Naive B cell (primary cell): ENCODE results near the gene FAF1. TPM values are rescaled to one million over a fixed set of nuclear protein-coding genes. Genes with fewer than 3 reads are reported as not detected.

Experiments used
- ATAC-seq, 2 donors: fragments of 150-1000 bp; cut with Tn5 transposase; 2 replicates each; pipeline ENCODE4 v1.10.0; 2021; ENCODE audit warnings: low read depth in 2 of 2, mild to moderate bottlenecking in 2 of 2, moderate library complexity in 2 of 2
- DNase-seq: peaks from one replicate; pipeline ENCODE4 v3.0.0; 2022
- H3K27ac Mint-ChIP-seq, 6 donors: one replicate each; pipeline ENCODE4 v1.8.0; 2020 to 2022; ENCODE audit warnings: mild to moderate bottlenecking in 6 of 6, mixed read lengths in 6 of 6, moderate library complexity in 5 of 6, inconsistent platforms in 2 of 6
- H3K27me3 Mint-ChIP-seq, 3 donors: one replicate each; pipeline ENCODE4 v1.8.0; 2021 to 2022; ENCODE audit warnings: mixed read lengths in 3 of 3, mild to moderate bottlenecking in 1 of 3
- H3K36me3 Mint-ChIP-seq, 2 donors: one replicate each; pipeline ENCODE4 v1.8.0; 2020 to 2022; ENCODE audit warnings: mixed read lengths in 2 of 2, inconsistent platforms in 1 of 2, mild to moderate bottlenecking in 1 of 2
- H3K4me1 Mint-ChIP-seq, 3 donors: one replicate each; pipeline ENCODE4 v1.8.0; 2020 to 2022; ENCODE audit warnings: mixed read lengths in 3 of 3, inconsistent platforms in 1 of 3, mild to moderate bottlenecking in 1 of 3, moderate library complexity in 1 of 3
- H3K4me3 Mint-ChIP-seq, 8 donors: one replicate each; pipeline ENCODE4 v1.8.0; 2020 to 2022; ENCODE audit warnings: mild to moderate bottlenecking in 8 of 8, mixed read lengths in 8 of 8, moderate library complexity in 8 of 8, inconsistent platforms in 2 of 8
- H3K9me3 Mint-ChIP-seq, 7 donors: one replicate each; pipeline ENCODE4 v1.8.0; 2020 to 2022; ENCODE audit warnings: mixed read lengths in 7 of 7, mild to moderate bottlenecking in 5 of 7, inconsistent platforms in 2 of 7, moderate library complexity in 1 of 7
- polyA plus RNA-seq, 6 donors: library from polyadenylated mRNA; unstranded; fragments of 300-500 nt; fragmentation: Illumina TruSeq; gene quantifications; one replicate each; pipeline ENCODE4 v1.2.3, GENCODE V29; 2021; ENCODE audit warnings: low read depth in 6 of 6

The FAF1 gene
- polyA plus RNA-seq, 6 donors from 2014 or later = 36.4 to 66.5 (median 43.2) TPM

DNA sequence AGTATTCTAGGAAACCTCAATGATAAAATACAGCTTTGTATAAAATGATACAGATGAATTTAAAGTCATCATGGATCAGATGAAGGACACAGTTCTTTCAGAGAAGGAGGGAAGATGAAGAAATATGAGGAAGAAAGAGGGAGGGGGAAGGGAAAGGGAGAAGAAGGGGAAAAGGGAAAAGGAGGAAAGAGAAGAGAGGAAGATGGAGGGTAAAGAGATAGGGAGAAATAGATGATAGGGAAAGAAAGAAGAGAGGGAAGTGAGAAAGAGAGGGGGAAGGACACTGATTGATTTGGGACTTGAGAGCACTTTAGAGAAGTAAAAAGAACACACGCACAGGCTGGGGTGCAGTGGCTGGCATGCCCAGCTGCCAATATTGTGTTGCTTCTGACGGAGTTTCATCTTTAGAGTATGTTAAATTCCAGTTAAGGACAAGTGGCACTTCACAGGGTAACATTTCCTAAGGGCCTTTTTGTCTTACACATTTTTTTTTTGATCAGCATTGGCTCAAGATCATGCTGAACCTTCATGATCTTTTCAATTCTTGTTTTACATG is 300.9 kb downstream of the FAF1 start:
- no peaks in the 10 kb centered on the region for H3K9me3 Mint-ChIP-seq
- no peak for DNase-seq
- no peaks in the 10 kb centered on the region for H3K36me3 Mint-ChIP-seq
- no peaks in the 10 kb centered on the region for H3K27me3 Mint-ChIP-seq
- peaks cover 3 to 6% (median 4%) of the 10 kb centered on the region in 3 donors for H3K4me1 Mint-ChIP-seq
- ATAC-seq = no peak
- no peak overlapping the region for H3K4me3 Mint-ChIP-seq
- H3K27ac Mint-ChIP-seq = peak overlapping the region in 2 of 6 donors; percentile 84 to 87

DNA sequence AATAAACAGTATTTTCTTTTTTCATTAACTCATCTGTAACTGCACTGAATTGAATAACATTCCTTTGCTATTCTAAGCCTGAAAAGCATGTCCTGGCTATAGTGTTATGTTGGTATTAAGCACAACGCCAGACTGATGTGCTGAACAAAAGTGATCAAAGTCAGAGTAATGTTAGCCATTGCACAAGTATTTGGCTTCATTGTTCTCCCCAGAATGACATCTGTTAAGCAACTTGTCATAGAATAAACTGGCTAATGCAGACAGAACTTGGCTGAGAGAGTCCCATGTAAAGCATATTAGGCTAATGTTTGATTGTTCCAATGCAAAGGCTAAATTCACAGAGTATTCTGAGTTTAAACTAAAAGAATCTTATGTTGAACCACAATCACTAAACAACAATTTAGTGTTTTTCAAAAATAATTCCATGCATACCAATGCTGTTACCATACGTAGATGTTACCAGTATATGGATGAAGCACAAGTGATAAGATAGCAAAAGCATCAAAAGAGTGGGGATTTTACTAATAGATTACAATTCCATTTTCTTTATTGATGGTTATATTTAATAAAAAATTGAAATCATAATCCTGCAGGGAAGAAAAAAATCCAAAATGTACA is 301.5 kb downstream of the FAF1 start:
- DNase-seq (no peak), ATAC-seq (no peak)
- Mint-ChIP-seq H3K27me3 (no peaks in the 10 kb centered on the region), H3K9me3 (no peaks in the 10 kb centered on the region), H3K4me3 (no peak overlapping the region), H3K4me1 (peaks cover 3 to 6% (median 4%) of the 10 kb centered on the region in 3 donors), H3K36me3 (no peaks in the 10 kb centered on the region), H3K27ac (no peak overlapping the region)

DNA sequence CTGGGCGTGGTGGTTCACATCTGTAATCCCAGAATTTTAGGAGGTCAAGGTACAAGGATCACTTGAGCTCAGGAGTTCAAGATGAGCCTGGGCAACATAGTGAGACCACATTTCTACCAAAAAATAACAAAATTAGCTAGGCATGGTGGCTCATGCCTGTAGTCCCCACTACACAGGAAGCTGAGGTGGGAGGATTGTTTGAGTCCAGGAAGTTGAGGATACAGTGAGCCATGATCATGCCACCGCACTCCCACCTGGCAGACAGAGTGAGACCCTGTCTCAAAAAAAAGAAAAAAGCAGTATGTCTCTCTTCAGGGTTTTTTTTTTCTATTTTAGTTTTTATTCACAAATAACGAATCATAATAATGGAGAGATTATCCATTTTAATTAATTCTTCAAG is 303.1 kb downstream of the FAF1 start:
- Mint-ChIP-seq H3K27ac (peak overlapping the region in 1 of 6 donors; percentile 31), H3K36me3 (no peaks in the 10 kb centered on the region), H3K4me1 (peaks cover 3 to 6% (median 4%) of the 10 kb centered on the region in 3 donors), H3K27me3 (no peaks in the 10 kb centered on the region), H3K4me3 (no peak overlapping the region), H3K9me3 (no peaks in the 10 kb centered on the region)
- DNase-seq (no peak), ATAC-seq (no peak)

DNA sequence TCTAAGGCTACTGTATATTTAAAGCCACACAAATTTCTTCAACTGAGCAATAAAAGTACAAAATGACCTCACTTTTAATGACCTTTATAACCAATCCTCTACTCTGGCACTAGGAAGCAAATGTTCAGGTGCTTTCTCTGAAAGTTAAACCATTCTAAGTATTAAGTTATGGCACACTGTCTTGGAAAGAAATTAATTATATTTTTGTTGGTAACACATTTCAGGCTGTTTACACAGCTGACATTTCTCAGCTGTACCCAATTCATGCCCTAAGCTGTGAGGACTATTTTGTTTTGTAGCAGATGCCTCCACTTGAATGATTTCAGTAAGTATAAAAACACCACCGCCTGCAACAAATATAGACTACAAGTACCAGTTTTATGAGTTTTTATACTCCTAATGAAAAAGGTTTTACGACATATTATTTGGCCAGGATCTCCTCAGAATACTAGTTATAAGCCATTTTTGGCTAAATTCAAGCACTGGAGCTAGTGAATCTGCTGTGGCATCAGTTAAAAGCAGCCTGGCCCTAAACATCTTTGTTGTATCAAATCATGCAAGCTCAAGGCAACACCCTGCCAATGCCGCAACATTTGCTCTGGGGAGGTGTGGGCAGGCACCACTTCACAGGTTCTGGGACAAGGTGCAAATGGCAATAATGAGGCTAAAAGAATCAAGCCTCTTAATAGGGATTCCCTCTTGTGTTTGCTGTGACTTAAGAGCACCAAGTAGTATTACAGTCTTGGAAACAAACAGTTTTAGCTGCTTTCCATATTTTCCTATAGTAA is 308.4 kb downstream of the FAF1 start:
- Mint-ChIP-seq H3K27me3 (no peaks in the 10 kb centered on the region), H3K36me3 (peaks cover 9 to 13% of the 10 kb centered on the region in 2 donors), H3K9me3 (no peaks in the 10 kb centered on the region), H3K4me1 (peaks cover 0 to 10% (median 0%) of the 10 kb centered on the region in 3 donors), H3K27ac (no peak overlapping the region), H3K4me3 (no peak overlapping the region)
- ATAC-seq (no peak), DNase-seq (no peak)

DNA sequence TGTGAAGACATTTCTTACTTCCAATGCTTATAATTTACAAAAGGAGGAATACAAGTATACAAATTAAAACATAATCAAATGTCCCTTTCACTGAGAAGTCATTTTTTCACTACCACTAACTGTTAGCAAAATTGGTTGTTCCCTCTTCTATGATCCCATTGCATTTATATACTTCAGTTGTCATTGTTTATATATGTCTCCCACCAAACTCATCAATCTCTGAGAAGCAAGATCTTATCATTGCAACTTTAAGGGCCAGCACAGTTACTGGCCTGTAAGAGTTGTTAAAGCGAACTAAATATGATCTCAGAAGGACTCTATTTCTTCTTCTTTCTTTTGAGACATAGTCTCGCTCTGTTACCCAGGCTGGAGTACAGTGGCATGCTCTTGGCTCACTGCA is 313.5 kb downstream of the FAF1 start:
- ATAC-seq (no peak), DNase-seq (no peak)
- Mint-ChIP-seq H3K27ac (no peak overlapping the region), H3K36me3 (peaks cover 9 to 20% of the 10 kb centered on the region in 2 donors), H3K4me3 (no peak overlapping the region), H3K27me3 (no peaks in the 10 kb centered on the region), H3K4me1 (peaks cover 0 to 10% (median 0%) of the 10 kb centered on the region in 3 donors), H3K9me3 (no peaks in the 10 kb centered on the region)

DNA sequence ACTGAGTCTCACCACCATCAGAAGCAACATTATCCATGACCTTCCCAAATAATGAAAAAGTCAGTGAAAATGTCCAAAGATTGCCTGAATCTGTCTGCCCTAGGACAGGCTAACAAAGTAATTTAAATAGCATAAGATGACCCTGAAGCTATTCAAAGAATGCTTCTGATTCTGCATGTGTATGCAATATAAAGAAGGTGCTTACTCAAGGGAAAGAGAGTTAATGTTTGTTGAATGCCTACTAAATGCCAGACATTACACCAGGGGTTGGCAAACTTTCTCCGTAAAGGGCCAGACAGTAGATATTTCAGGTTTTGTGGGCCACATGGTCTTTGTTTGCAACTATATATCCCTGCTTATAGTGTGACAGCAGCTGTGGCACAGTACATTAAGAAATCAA is 314.9 kb downstream of the FAF1 start:
- H3K9me3 Mint-ChIP-seq = peaks cover 0 to 3% (median 0%) of the 10 kb centered on the region in 7 donors

DNA sequence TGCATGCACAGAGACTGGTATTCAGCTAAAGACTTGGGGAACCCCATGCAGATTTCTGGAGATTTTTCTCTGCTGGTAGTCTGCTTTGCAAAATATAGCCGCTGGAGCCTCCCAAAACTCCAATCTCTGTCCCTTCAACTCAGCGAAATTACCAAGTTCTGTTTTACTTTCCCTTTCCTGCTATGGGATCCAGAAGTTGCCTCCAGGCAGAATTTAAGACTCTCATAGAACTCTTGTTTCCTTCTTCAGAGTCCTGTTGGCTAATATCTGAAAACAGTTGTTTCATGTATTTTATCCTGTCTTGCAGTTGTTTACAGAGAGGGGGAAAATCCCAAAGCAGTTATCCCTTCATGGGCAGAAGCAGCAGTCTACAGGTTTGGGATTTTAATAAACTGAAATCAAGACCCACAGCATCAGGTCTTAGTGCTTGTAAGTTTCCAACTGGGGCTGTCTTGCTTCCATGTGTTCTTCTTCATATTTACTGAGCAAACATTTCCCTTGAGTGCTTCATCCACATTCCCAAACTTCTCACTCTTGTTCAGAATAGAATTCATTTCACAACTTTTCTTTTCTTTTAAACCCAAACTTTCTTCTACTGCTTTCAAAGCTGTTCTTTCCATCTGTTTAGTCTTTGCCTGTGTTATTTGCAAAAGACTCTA is 315.5 kb downstream of the FAF1 start:
- ATAC-seq (no peak), DNase-seq (no peak)
- peaks cover 0 to 3% (median 0%) of the 10 kb centered on the region in 7 donors for H3K9me3 Mint-ChIP-seq
- H3K27me3 Mint-ChIP-seq = no peaks in the 10 kb centered on the region
- peaks cover 9 to 28% of the 10 kb centered on the region in 2 donors for H3K36me3 Mint-ChIP-seq
- peak overlapping the region in 1 of 6 donors; percentile 30 for H3K27ac Mint-ChIP-seq
- H3K4me1 Mint-ChIP-seq = peaks cover 0 to 10% (median 0%) of the 10 kb centered on the region in 3 donors
- H3K4me3 Mint-ChIP-seq = no peak overlapping the region

More for the DNA sequence above, 314.9 kb downstream of the FAF1 start:
- Mint-ChIP-seq H3K4me3 (no peak overlapping the region), H3K27ac (no peak overlapping the region), H3K27me3 (no peaks in the 10 kb centered on the region), H3K36me3 (peaks cover 9 to 28% of the 10 kb centered on the region in 2 donors), H3K4me1 (peaks cover 0 to 10% (median 0%) of the 10 kb centered on the region in 3 donors)
- DNase-seq (no peak), ATAC-seq (no peak)

DNA sequence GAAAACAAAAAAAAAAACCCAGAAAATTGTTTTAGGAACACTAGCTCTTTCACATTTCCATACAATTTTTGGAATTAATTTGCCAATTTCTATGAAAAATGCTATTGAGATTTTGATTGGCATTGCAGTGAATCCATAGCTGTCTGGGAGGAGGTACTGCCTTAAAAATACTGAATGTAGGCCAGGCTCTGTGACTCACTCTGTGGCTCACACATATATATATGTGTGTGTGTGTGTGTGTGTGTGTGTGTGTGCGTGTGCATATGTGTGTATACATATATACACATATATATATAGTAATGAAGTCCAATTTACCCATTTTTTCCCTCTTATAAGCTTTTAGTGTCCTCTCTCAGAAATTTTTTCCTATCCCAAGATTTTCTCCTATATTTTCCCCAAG is 322.6 kb downstream of the FAF1 start:
- no peak for DNase-seq
- Mint-ChIP-seq H3K9me3 (peaks cover 0 to 3% (median 0%) of the 10 kb centered on the region in 7 donors), H3K4me1 (no peaks in the 10 kb centered on the region), H3K36me3 (peaks cover 7 to 8% of the 10 kb centered on the region in 2 donors), H3K4me3 (no peak overlapping the region), H3K27ac (peak overlapping the region in 1 of 6 donors; percentile 33), H3K27me3 (no peaks in the 10 kb centered on the region)
- no peak for ATAC-seq

DNA sequence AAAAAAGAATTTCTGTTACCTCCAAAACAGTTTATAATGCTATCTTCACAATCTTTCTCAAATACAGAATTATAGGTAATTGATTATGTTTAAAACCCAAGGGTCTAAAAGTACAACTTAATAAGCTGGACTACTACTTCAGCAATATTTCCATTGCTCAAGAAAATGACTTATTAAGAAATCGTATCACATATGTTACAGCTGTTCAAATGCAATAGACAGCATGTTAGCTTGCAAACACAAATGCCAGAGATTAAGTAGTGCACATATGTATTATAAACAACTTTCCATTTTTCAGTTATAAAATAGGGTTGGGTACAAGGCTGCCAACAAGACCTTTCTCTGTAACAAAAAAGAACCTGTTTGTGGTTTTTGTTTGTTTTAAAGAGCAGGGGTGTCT is 325.8 kb downstream of the FAF1 start:
- DNase-seq (no peak), ATAC-seq (no peak)
- no peaks in the 10 kb centered on the region for H3K4me1 Mint-ChIP-seq
- H3K9me3 Mint-ChIP-seq = no peaks in the 10 kb centered on the region
- peaks cover 0 to 5% of the 10 kb centered on the region in 2 donors for H3K36me3 Mint-ChIP-seq
- H3K27me3 Mint-ChIP-seq = no peaks in the 10 kb centered on the region
- H3K27ac Mint-ChIP-seq = no peak overlapping the region
- no peak overlapping the region for H3K4me3 Mint-ChIP-seq

DNA sequence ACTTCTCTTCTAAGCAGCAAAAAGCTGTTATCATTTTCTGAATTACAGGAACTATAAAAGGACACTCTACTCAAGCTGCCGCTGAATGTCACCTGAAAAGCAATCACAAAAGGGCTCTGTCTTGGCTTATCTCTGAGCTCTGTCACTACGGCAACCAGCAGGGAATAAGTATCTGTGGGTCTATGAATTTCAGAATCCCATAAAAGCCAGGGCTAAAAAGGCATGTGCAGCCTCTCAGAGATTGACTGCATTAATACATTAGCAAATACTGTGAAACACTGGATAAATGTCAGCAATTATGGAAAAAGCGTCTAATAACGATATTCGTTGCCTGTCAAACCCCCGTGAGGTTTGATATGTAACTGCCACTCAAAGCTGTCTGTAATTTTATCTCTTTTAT is 326.6 kb downstream of the FAF1 start:
- H3K4me3 Mint-ChIP-seq = no peak overlapping the region
- DNase-seq (no peak), ATAC-seq (no peak)
- no peaks in the 10 kb centered on the region for H3K4me1 Mint-ChIP-seq
- no peaks in the 10 kb centered on the region for H3K9me3 Mint-ChIP-seq
- no peaks in the 10 kb centered on the region for H3K27me3 Mint-ChIP-seq
- no peaks in the 10 kb centered on the region for H3K36me3 Mint-ChIP-seq
- H3K27ac Mint-ChIP-seq = no peak overlapping the region

DNA sequence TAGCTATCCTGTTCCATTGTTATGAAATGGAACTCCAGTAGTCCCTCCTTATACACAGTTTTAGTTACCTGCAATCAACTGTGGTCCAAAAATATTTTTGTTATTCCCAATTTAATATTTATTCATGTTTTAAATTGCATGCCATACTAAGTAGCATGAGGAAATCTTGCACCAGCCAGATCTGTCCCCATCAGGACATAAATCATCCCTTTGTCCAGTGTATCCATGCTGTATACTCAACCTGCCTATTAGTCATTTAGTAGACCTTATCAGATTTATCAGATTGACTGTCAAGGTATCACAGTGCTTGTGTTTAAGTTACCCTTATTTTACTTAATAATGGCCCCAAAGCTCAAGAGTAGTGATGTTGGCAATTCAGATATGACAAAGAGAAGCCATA is 328.9 kb downstream of the FAF1 start:
- Mint-ChIP-seq H3K27ac (no peak overlapping the region), H3K4me3 (no peak overlapping the region), H3K9me3 (no peaks in the 10 kb centered on the region), H3K27me3 (no peaks in the 10 kb centered on the region), H3K36me3 (no peaks in the 10 kb centered on the region), H3K4me1 (no peaks in the 10 kb centered on the region)
- DNase-seq (no peak), ATAC-seq (no peak)

DNA sequence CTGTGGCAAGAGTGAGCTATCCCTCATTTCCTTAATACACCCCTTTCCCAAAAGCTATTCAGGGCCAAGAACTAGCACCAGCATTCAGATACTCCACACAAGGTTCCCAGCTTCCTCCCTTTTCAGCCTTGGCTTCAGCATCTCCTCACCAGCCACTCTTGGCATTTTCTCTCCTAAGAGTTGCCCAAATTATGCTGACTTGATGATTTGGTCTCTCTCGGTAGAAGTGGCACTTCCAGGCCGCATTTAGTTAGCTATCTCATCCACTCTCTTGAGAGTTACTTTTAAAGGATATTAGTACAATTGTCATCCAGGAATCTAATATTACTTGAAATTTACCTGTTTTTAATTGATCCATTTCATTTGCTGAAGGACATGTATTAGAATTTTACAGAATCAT is 337.8 kb downstream of the FAF1 start:
- H3K4me3 Mint-ChIP-seq = no peak overlapping the region
- DNase-seq (no peak), ATAC-seq (no peak)
- peaks cover 0 to 5% (median 0%) of the 10 kb centered on the region in 7 donors for H3K9me3 Mint-ChIP-seq
- no peaks in the 10 kb centered on the region for H3K27me3 Mint-ChIP-seq
- peak overlapping the region in 2 of 6 donors; percentile 54 to 78 for H3K27ac Mint-ChIP-seq
- peaks cover 0 to 5% (median 2%) of the 10 kb centered on the region in 3 donors for H3K4me1 Mint-ChIP-seq
- peaks cover 7 to 17% of the 10 kb centered on the region in 2 donors for H3K36me3 Mint-ChIP-seq

DNA sequence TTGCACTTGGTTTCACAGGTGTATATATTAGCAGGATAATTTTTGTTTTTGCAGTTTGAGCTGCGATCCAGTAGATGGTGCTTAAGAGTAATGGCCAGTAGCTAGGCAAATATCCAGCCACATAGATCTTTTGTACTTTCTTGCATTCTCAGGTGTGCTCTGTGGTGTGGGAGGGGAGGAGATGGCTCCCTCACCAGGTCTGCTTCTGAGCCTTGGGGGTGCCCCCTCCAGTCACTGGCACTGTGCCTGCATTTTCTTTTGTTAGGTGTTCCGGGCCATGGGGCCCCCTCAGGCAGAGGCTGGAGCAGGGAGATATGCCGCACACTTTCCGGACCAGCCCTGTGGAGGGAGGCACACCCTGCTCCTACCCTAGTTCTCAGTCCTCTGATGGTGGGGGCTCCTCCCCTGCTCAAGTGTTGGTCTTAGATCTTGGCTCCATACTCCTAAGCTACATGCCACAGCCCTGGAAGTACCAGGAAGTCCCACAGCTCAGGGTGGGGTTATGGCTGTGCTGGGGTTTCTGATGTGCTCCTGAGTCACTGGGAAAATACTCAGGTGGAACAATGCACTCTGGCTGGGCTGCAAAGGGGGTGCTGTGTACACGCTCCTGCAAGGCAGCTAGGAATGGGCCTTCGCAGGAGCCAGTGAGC is 339.3 kb downstream of the FAF1 start:
- no peak for ATAC-seq
- peaks cover 0 to 5% (median 2%) of the 10 kb centered on the region in 3 donors for H3K4me1 Mint-ChIP-seq
- no peak for DNase-seq
- peaks cover 0 to 8% (median 1%) of the 10 kb centered on the region in 7 donors for H3K9me3 Mint-ChIP-seq
- H3K27ac Mint-ChIP-seq = no peak overlapping the region
- H3K27me3 Mint-ChIP-seq = no peaks in the 10 kb centered on the region
- no peak overlapping the region for H3K4me3 Mint-ChIP-seq
- peaks cover 13 to 19% of the 10 kb centered on the region in 2 donors for H3K36me3 Mint-ChIP-seq
